Panc1 (cell line): Measurements from ENCODE around the gene UPK2.
A peak's percentile ranks its signal among the peaks of the same experiment; 100 is the strongest.

ENCODE experiments used
- CTCF ChIP-seq: fragments of 450-650 bp; IDR thresholded peaks from 2 replicates; pipeline ENCODE4 v1.5.1; 2017; ENCODE audit warnings: mild to moderate bottlenecking
- POLR2AphosphoS5 ChIP-seq: IDR thresholded peaks from 2 replicates; pipeline ENCODE4 v1.6.1; 2012; ENCODE audit warnings: mild to moderate bottlenecking, low read depth, low read length, moderate library complexity
- REST ChIP-seq, 2 experiments: IDR thresholded peaks; 2 replicates each; pipeline ENCODE4 v1.6.1; 2011 to 2012; ENCODE audit warnings: low read depth in 2 of 2, control low read depth in 1 of 2, low read length in 1 of 2, mild to moderate bottlenecking in 1 of 2, moderate library complexity in 1 of 2; ENCODE audit not compliant: insufficient read depth in 1 of 2
- SIN3A ChIP-seq: IDR thresholded peaks from 2 replicates; pipeline ENCODE4 v1.6.1; 2012; ENCODE audit warnings: low read depth, mild to moderate bottlenecking, low read length, moderate library complexity, borderline replicate concordance; ENCODE audit not compliant: insufficient read depth
- TCF7L2 ChIP-seq: IDR thresholded peaks from 2 replicates; pipeline ENCODE4 v1.6.1; 2011; ENCODE audit warnings: mild to moderate bottlenecking, low read depth, low read length, inconsistent platforms

- no peak for TF ChIP-seq CTCF
- peak; percentile 77 for TF ChIP-seq POLR2AphosphoS5
- no peak for TF ChIP-seq REST (IDR thresholded peaks at IDR 0.05; ENCODE audit: insufficient read depth in 1 of 2, low read depth in 2 of 2, low read length in 1 of 2)
- peak; percentile 52; the same call in 1 of the 2 replicates for TF ChIP-seq SIN3A
- 0 out of 2 replicates have a peak, but pooled peaks have one; percentile 31 for TF ChIP-seq TCF7L2
These were observed 47.0 kb upstream of the UPK2 start for GRCh38 chr11:118908901-118909618.
